DMS79 (cell line): Measurements from ENCODE around the gene DNAJC5G.
"Not testable (repeated sequence)": the region's sequence is repeated elsewhere in the genome, so short reads cannot be mapped to it uniquely, and the experiment has no call there.

Source experiments
- DNase-seq: peaks from one replicate; lab custom pipeline; 2025; lab: John Stamatoyannopoulos, UW

The DNAJC5G gene

GRCh38 chr2:27281855-27282559 is 6.8 kb downstream of the DNAJC5G start, which contains the start of gene TRIM54:
Gene TRIM54, plus strand, starts transcription at chr2:27282429. Its CDS starts 303 bp downstream, at chr2:27282732.
- no peak for DNase-seq

- no peak for DNase-seq
Observed at GRCh38 chr2:27282892-27283291, 7.7 kb downstream of the DNAJC5G start.

GRCh38 chr2:27284996-27285395 is 9.8 kb downstream of the DNAJC5G start:
- DNase-seq: no peak

GRCh38 chr2:27285481-27285880 is 10.2 kb downstream of the DNAJC5G start:
- no peak for DNase-seq

- DNase-seq: no peak
Observed at GRCh38 chr2:27288610-27289009, 13.4 kb downstream of the DNAJC5G start.

GRCh38 chr2:27290549-27290948 is 15.3 kb downstream of the DNAJC5G start:
- DNase-seq: no peak

- DNase-seq: no peak
Observed at GRCh38 chr2:27291865-27292264, 16.6 kb downstream of the DNAJC5G start.

GRCh38 chr2:27294928-27295327 is 19.7 kb downstream of the DNAJC5G start:
- no peak for DNase-seq

- no peak for DNase-seq
Observed at GRCh38 chr2:27296481-27296880, 21.2 kb downstream of the DNAJC5G start.

- no peak for DNase-seq
Observed at GRCh38 chr2:27297195-27297594, 22.0 kb downstream of the DNAJC5G start.

GRCh38 chr2:27298391-27299080 is 23.3 kb downstream of the DNAJC5G start:
- DNase-seq: peak; percentile 17

- not testable (repeated sequence) for DNase-seq
Observed at GRCh38 chr2:27300606-27301005, 25.4 kb downstream of the DNAJC5G start.

GRCh38 chr2:27303093-27304025 is 28.1 kb downstream of the DNAJC5G start:
- peak; percentile 54 for DNase-seq

- no peak for DNase-seq
Observed at GRCh38 chr2:27304488-27305240, 29.4 kb downstream of the DNAJC5G start.

- no peak for DNase-seq
Observed at GRCh38 chr2:27305516-27305915, 30.3 kb downstream of the DNAJC5G start.

- no peak for DNase-seq
Observed at GRCh38 chr2:27306136-27306535, 30.9 kb downstream of the DNAJC5G start.

- no peak for DNase-seq
Observed at GRCh38 chr2:27306573-27307286, 31.5 kb downstream of the DNAJC5G start.

GRCh38 chr2:27307287-27307544 is 32.0 kb downstream of the DNAJC5G start:
- no peak for DNase-seq

GRCh38 chr2:27307545-27308358 is 32.5 kb downstream of the DNAJC5G start:
- DNase-seq: no peak

- DNase-seq: no peak
Observed at GRCh38 chr2:27308359-27308881, 33.2 kb downstream of the DNAJC5G start, which contains the start of gene UCN. Gene UCN, minus strand, starts transcription at chr2:27308445. Its CDS starts 550 bp downstream, at chr2:27307895.
